ENCODE measurements around the gene ADAT1.

DNA sequence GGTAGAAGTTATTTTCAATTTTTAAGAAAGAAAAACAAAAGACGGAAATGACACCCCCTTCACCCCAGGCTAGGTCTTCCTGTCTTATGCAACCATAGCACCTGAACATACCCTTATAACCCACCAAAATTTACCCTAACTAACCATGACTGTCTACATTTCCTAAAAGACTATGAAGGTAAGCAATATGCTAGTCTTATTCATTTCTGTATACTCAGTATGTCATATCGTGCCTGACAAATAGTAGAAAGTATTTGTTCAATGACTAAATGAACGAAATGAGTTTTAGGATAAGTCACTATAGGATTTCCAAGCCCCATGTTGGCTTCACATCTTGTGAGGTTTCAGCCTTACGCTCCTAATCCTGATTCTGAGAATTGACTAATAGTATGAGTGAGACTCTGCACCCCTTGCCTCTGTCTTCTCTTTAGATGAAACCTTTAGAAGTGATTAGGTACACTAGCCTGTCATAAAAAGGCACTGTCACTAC lies 6.5 kb downstream of the ADAT1 start:
- no peak for TF ChIP-seq CTCF (IDR thresholded peaks at IDR 0.05)
- TF ChIP-seq POLR2A (IDR thresholded peaks at IDR 0.05) = no peak
- no peak for TF ChIP-seq POLR2AphosphoS5 (IDR thresholded peaks at IDR 0.05)

Data from breast epithelium (tissue), 3 donors.